ENCODE measurements around the gene LTB. TPM values are rescaled to one million over a fixed set of nuclear protein-coding genes. Genes with fewer than 3 reads are reported as not detected.
A peak's percentile ranks its signal among the peaks of the same experiment; 100 is the strongest.
"Not testable (repeated sequence)": the region's sequence is repeated elsewhere in the genome, so short reads cannot be mapped to it uniquely, and the experiment has no call there.

Gene LTB
- total and polyA plus RNA-seq, 4 donors: 0.35 to 1.9 (median 0.52) TPM

GRCh38 chr6:31551371-31551770 is 30.9 kb downstream of the LTB start:
- peak in 2 of 6 donors; percentile 18 to 51 for DNase-seq (ENCODE audit: low read depth in 4 of 6, low spot score in 6 of 6)
- H3K36me3 ChIP-seq (ENCODE audit: control insufficient read depth, insufficient read depth, low read length): peaks cover 47% of the 10 kb centered on the region
- H3K9me3 ChIP-seq (ENCODE audit: control insufficient read depth, insufficient read depth, low read length); H3K27me3 ChIP-seq (ENCODE audit: control insufficient read depth, insufficient read depth, low read length); H3K4me3 ChIP-seq (ENCODE audit: low read depth, low read length); H3K27ac ChIP-seq (ENCODE audit: low read depth, low read length): not testable (repeated sequence)
- peaks cover 10% of the 10 kb centered on the region for H3K4me1 ChIP-seq (ENCODE audit: control insufficient read depth, insufficient read depth, low read length)
- WGBS (ENCODE audit: insufficient coverage): 41% methylated on average over 3 of the region's 5 CpGs

- Histone ChIP-seq H3K9me3 (ENCODE audit: control insufficient read depth, insufficient read depth, low read length) (no peaks in the 10 kb centered on the region), H3K36me3 (ENCODE audit: control insufficient read depth, insufficient read depth, low read length) (peaks cover 32% of the 10 kb centered on the region), H3K27ac (ENCODE audit: low read depth, low read length) (no peak overlapping the region), H3K4me3 (ENCODE audit: low read depth, low read length) (no peak overlapping the region), H3K4me1 (ENCODE audit: control insufficient read depth, insufficient read depth, low read length) (peaks cover 22% of the 10 kb centered on the region), H3K27me3 (ENCODE audit: control insufficient read depth, insufficient read depth, low read length) (no peaks in the 10 kb centered on the region)
- no CpG with 5 or more reads among the region's 2 CpGs for WGBS (ENCODE audit: insufficient coverage)
- no peak for DNase-seq (ENCODE audit: low read depth in 4 of 6, low spot score in 6 of 6)
Measured at GRCh38 chr6:31548544-31548873, 33.7 kb downstream of the LTB start.

- DNase-seq (ENCODE audit: low read depth in 4 of 6, low spot score in 6 of 6): no peak
Measured at GRCh38 chr6:31547727-31548543, 34.3 kb downstream of the LTB start.

GRCh38 chr6:31546958-31547726 is 35.1 kb downstream of the LTB start, which contains the start of gene NFKBIL1:
Gene NFKBIL1 (plus strand): TSS chr6:31547608. CDS start chr6:31547695, 87 bp downstream.
- peaks cover 29% of the 10 kb centered on the region for H3K36me3 ChIP-seq (ENCODE audit: control insufficient read depth, insufficient read depth, low read length)
- under 1% methylated on average over 16 of the region's 25 CpGs for WGBS (ENCODE audit: insufficient coverage)

More at GRCh38 chr6:31547727-31548543, 34.3 kb downstream of the LTB start:
- H3K4me1 ChIP-seq (ENCODE audit: control insufficient read depth, insufficient read depth, low read length): peaks cover 22% of the 10 kb centered on the region
- peak overlapping the region; percentile 83 for H3K27ac ChIP-seq (ENCODE audit: low read depth, low read length)
- peaks cover 31% of the 10 kb centered on the region for H3K36me3 ChIP-seq (ENCODE audit: control insufficient read depth, insufficient read depth, low read length)
- peak overlapping the region; percentile 62 for H3K4me3 ChIP-seq (ENCODE audit: low read depth, low read length)
- H3K27me3 ChIP-seq (ENCODE audit: control insufficient read depth, insufficient read depth, low read length): no peaks in the 10 kb centered on the region
- WGBS (ENCODE audit: insufficient coverage): 81% methylated on average over 21 of the region's 24 CpGs
- no peaks in the 10 kb centered on the region for H3K9me3 ChIP-seq (ENCODE audit: control insufficient read depth, insufficient read depth, low read length)

GRCh38 chr6:31546339-31546957 is 35.8 kb downstream of the LTB start, which contains the start of gene ATP6V1G2:
Gene ATP6V1G2 (minus strand): TSS chr6:31546608. CDS start chr6:31546559, 49 bp downstream.
- no peaks in the 10 kb centered on the region for H3K27me3 ChIP-seq (ENCODE audit: control insufficient read depth, insufficient read depth, low read length)
- H3K27ac ChIP-seq (ENCODE audit: low read depth, low read length): peak within 1 kb of the TSS; percentile 83
- 2% methylated on average over 9 of the region's 11 CpGs for WGBS (ENCODE audit: insufficient coverage)
- DNase-seq (ENCODE audit: low read depth in 4 of 6, low spot score in 6 of 6): peak; percentile 83 to 99 (median 92)
- peaks cover 31% of the 10 kb centered on the region for H3K4me1 ChIP-seq (ENCODE audit: control insufficient read depth, insufficient read depth, low read length)
- H3K4me3 ChIP-seq (ENCODE audit: low read depth, low read length): peak within 1 kb of the TSS; percentile 62
- no peaks in the 10 kb centered on the region for H3K9me3 ChIP-seq (ENCODE audit: control insufficient read depth, insufficient read depth, low read length)
- peaks cover 24% of the 10 kb centered on the region for H3K36me3 ChIP-seq (ENCODE audit: control insufficient read depth, insufficient read depth, low read length)

More at GRCh38 chr6:31546958-31547726, 35.1 kb downstream of the LTB start, which contains the start of gene NFKBIL1:
- Histone ChIP-seq H3K4me1 (ENCODE audit: control insufficient read depth, insufficient read depth, low read length) (peaks cover 29% of the 10 kb centered on the region), H3K4me3 (ENCODE audit: low read depth, low read length) (peak within 1 kb of the TSS; percentile 62), H3K27me3 (ENCODE audit: control insufficient read depth, insufficient read depth, low read length) (no peaks in the 10 kb centered on the region), H3K9me3 (ENCODE audit: control insufficient read depth, insufficient read depth, low read length) (no peaks in the 10 kb centered on the region), H3K27ac (ENCODE audit: low read depth, low read length) (peak within 1 kb of the TSS; percentile 83)
- DNase-seq (ENCODE audit: low read depth in 4 of 6, low spot score in 6 of 6): peak; percentile 90 to 99 (median 94)

- H3K27me3 ChIP-seq (ENCODE audit: control insufficient read depth, insufficient read depth, low read length): no peaks in the 10 kb centered on the region
- peaks cover 14% of the 10 kb centered on the region for H3K36me3 ChIP-seq (ENCODE audit: control insufficient read depth, insufficient read depth, low read length)
- no peak overlapping the region for H3K4me3 ChIP-seq (ENCODE audit: low read depth, low read length)
- no peaks in the 10 kb centered on the region for H3K9me3 ChIP-seq (ENCODE audit: control insufficient read depth, insufficient read depth, low read length)
- H3K4me1 ChIP-seq (ENCODE audit: control insufficient read depth, insufficient read depth, low read length): peaks cover 33% of the 10 kb centered on the region
- WGBS (ENCODE audit: insufficient coverage): 75% methylated on average over 7 of the region's 7 CpGs
- DNase-seq (ENCODE audit: low read depth in 4 of 6, low spot score in 6 of 6): no peak
- H3K27ac ChIP-seq (ENCODE audit: low read depth, low read length): no peak overlapping the region
Measured at GRCh38 chr6:31545291-31545690, 36.9 kb downstream of the LTB start.

- peaks cover 17% of the 10 kb centered on the region for H3K36me3 ChIP-seq (ENCODE audit: control insufficient read depth, insufficient read depth, low read length)
- peaks cover 39% of the 10 kb centered on the region for H3K4me1 ChIP-seq (ENCODE audit: control insufficient read depth, insufficient read depth, low read length)
- no peaks in the 10 kb centered on the region for H3K9me3 ChIP-seq (ENCODE audit: control insufficient read depth, insufficient read depth, low read length)
- no peak overlapping the region for H3K4me3 ChIP-seq (ENCODE audit: low read depth, low read length)
- no peak overlapping the region for H3K27ac ChIP-seq (ENCODE audit: low read depth, low read length)
- DNase-seq (ENCODE audit: low read depth in 4 of 6, low spot score in 6 of 6): no peak
- H3K27me3 ChIP-seq (ENCODE audit: control insufficient read depth, insufficient read depth, low read length): no peaks in the 10 kb centered on the region
- 83% methylated on average over 1 of the region's 2 CpGs for WGBS (ENCODE audit: insufficient coverage)
Measured at GRCh38 chr6:31544676-31545075, 37.5 kb downstream of the LTB start.

- Histone ChIP-seq H3K4me3 (ENCODE audit: low read depth, low read length) (no peak overlapping the region), H3K4me1 (ENCODE audit: control insufficient read depth, insufficient read depth, low read length) (peaks cover 48% of the 10 kb centered on the region), H3K9me3 (ENCODE audit: control insufficient read depth, insufficient read depth, low read length) (no peaks in the 10 kb centered on the region), H3K36me3 (ENCODE audit: control insufficient read depth, insufficient read depth, low read length) (peaks cover 20% of the 10 kb centered on the region), H3K27me3 (ENCODE audit: control insufficient read depth, insufficient read depth, low read length) (no peaks in the 10 kb centered on the region), H3K27ac (ENCODE audit: low read depth, low read length) (no peak overlapping the region)
- no peak for DNase-seq (ENCODE audit: low read depth in 4 of 6, low spot score in 6 of 6)
- WGBS (ENCODE audit: insufficient coverage): 97% methylated on average over 5 of the region's 6 CpGs
Measured at GRCh38 chr6:31543639-31544038, 38.6 kb downstream of the LTB start.

Data from spinal cord (tissue), 10 donors.